DOHH2 (cell line): Measurements from ENCODE around the gene NPIPA3.

Experiments
- H3F3A ChIP-seq: fragments of 200-600 bp; sonication (generic), shearing (Covaris generic); 2 replicates; pipeline ENCODE4 v1.6.0; 2016; ENCODE audit warnings: antibody characterized with exemption, mild to moderate bottlenecking; ENCODE audit not compliant: control insufficient read depth, insufficient read depth
- H3K27ac ChIP-seq: fragments of 200-600 bp; sonication (generic); 2 replicates; pipeline ENCODE4 v1.5.1; 2014; ENCODE audit warnings: low read depth, mild to moderate bottlenecking, low read length, moderate library complexity
- H3K27me3 ChIP-seq: fragments of 200-600 bp; sonication (generic); 2 replicates; pipeline ENCODE4 v1.6.1; 2014; ENCODE audit warnings: mild to moderate bottlenecking, low read length, mixed read lengths; ENCODE audit not compliant: control insufficient read depth
- H3K36me3 ChIP-seq: fragments of 200-600 bp; sonication (generic); 2 replicates; pipeline ENCODE4 v1.6.1; 2014; ENCODE audit warnings: mild to moderate bottlenecking, low read length, moderate library complexity, mixed read lengths; ENCODE audit not compliant: control insufficient read depth
- H3K4me1 ChIP-seq: fragments of 200-600 bp; sonication (generic); 2 replicates; pipeline ENCODE4 v1.6.1; 2014; ENCODE audit warnings: mild to moderate bottlenecking, low read length, mixed read lengths; ENCODE audit not compliant: control insufficient read depth
- H3K4me2 ChIP-seq: fragments of 200-600 bp; sonication (generic); 2 replicates; pipeline ENCODE4 v1.6.0; 2014; ENCODE audit warnings: mild to moderate bottlenecking, low read length, moderate library complexity
- H3K4me3 ChIP-seq: fragments of 200-600 bp; sonication (generic); 2 replicates; pipeline ENCODE4 v1.5.1; 2014; ENCODE audit warnings: mild to moderate bottlenecking, low read length, mixed read lengths
- H3K79me2 ChIP-seq: fragments of 200-600 bp; sonication (generic); 2 replicates; pipeline ENCODE4 v1.6.1; 2014; ENCODE audit warnings: mild to moderate bottlenecking, low read length, mixed read lengths; ENCODE audit not compliant: control insufficient read depth
- H3K9me2 ChIP-seq: fragments of 200-600 bp; sonication (generic); replicated peaks from 2 replicates; pipeline ENCODE4 v1.6.1; 2014; ENCODE audit warnings: mild to moderate bottlenecking, low read length, mixed read lengths; ENCODE audit not compliant: control insufficient read depth
- H3K9me3 ChIP-seq: fragments of 200-600 bp; sonication (generic); 2 replicates; pipeline ENCODE4 v1.6.1; 2014; ENCODE audit warnings: antibody characterized with exemption, low read length, mixed read lengths; ENCODE audit not compliant: control insufficient read depth, insufficient read depth
- H4K20me1 ChIP-seq: fragments of 200-600 bp; sonication (generic); 2 replicates; pipeline ENCODE4 v1.6.0; 2014; ENCODE audit warnings: low read depth, mild to moderate bottlenecking, antibody characterized with exemption, low read length, moderate library complexity; ENCODE audit not compliant: control insufficient read depth, insufficient read depth
- EZH2phosphoT487 ChIP-seq: fragments of 200-600 bp; sonication (generic); IDR thresholded peaks from 2 replicates; pipeline ENCODE4 v1.6.1; 2017; ENCODE audit warnings: borderline replicate concordance, mild to moderate bottlenecking, antibody characterized with exemption, low read length, moderate library complexity, mixed read lengths
- TF ChIP-seq, protein P1 (sequence below): fragments of 200-600 bp; sonication (generic); IDR thresholded peaks from one replicate; pipeline ENCODE4 v1.5.1; 2014; ENCODE audit warnings: antibody characterized with exemption, mild to moderate bottlenecking, low read depth, low read length; ENCODE audit not compliant: poor library complexity, severe bottlenecking

Gene NPIPA3

DNA sequence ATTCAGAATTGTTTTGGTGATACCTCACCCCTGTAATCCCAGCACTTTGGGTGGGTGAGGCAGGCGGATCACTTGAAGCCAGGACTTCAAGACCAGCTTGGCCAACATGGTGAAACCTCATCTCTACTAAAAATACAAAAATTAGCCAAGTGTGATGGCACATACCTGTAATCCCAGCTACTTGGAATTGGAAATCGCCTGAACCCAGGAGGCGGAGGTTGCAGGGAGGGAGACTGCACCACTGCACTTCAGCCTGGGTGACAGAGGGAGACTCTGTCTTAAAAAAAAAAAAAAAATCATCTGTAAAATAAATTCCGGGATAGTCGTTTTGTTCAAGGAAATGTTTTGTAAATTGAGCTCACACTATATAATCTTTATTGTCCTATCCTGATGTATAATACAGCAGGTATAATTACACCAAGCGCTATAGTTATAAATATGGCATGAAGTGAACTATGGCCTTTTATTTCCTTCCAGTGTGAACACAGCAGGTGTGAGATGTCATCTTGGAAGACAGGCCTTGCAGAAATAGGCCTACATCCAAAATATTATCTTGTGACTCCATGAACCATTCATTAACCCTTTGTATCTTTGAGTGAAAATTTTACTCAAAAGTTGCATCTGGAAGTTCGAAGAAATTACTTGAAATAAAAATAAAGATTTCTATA, 34.5 kb upstream of the NPIPA3 start:
- Histone ChIP-seq H3K79me2 (no peaks in the 10 kb centered on the region), H4K20me1 (no peaks in the 10 kb centered on the region), H3K4me3 (no peak overlapping the region), H3K4me1 (peaks cover 33% of the 10 kb centered on the region), H3K4me2 (no peak overlapping the region), H3K9me3 (no peaks in the 10 kb centered on the region), H3F3A (peaks cover 32% of the 10 kb centered on the region), H3K9me2 (no peaks in the 10 kb centered on the region), H3K27me3 (no peaks in the 10 kb centered on the region), H3K36me3 (peaks cover 57% of the 10 kb centered on the region), H3K27ac (no peak overlapping the region)
- no peak for TF ChIP-seq EZH2phosphoT487
- TF ChIP-seq, protein P1, sequence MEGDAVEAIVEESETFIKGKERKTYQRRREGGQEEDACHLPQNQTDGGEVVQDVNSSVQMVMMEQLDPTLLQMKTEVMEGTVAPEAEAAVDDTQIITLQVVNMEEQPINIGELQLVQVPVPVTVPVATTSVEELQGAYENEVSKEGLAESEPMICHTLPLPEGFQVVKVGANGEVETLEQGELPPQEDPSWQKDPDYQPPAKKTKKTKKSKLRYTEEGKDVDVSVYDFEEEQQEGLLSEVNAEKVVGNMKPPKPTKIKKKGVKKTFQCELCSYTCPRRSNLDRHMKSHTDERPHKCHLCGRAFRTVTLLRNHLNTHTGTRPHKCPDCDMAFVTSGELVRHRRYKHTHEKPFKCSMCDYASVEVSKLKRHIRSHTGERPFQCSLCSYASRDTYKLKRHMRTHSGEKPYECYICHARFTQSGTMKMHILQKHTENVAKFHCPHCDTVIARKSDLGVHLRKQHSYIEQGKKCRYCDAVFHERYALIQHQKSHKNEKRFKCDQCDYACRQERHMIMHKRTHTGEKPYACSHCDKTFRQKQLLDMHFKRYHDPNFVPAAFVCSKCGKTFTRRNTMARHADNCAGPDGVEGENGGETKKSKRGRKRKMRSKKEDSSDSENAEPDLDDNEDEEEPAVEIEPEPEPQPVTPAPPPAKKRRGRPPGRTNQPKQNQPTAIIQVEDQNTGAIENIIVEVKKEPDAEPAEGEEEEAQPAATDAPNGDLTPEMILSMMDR = no peak

DNA sequence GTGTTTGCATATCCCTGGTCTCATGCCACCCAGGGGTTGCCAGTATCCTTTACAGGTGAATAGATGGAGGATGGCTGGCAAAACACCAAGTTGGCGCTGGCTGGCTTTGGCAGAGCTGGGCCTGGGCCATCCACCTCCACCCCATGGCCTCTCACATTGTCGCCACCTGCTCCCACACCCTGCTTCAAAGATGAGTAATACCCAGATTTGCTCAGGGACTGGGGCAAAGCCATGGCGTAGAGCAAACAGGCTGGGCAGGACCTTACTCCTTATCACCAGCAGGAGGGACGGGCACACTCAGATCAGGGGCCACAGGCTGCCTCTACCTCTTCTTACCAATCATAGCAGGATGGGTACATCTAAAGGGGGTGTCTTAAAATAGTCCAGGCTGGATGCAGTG, 33.4 kb upstream of the NPIPA3 start:
- H3K9me3 ChIP-seq = no peaks in the 10 kb centered on the region
- no peaks in the 10 kb centered on the region for H3K79me2 ChIP-seq
- no peak overlapping the region for H3K4me3 ChIP-seq
- H3K4me2 ChIP-seq = no peak overlapping the region
- no peaks in the 10 kb centered on the region for H4K20me1 ChIP-seq
- no peak overlapping the region for H3K27ac ChIP-seq
- TF ChIP-seq, protein P1 = no peak
- TF ChIP-seq EZH2phosphoT487 = no peak
- peaks cover 47% of the 10 kb centered on the region for H3K36me3 ChIP-seq
- peaks cover 32% of the 10 kb centered on the region for H3F3A ChIP-seq
- no peaks in the 10 kb centered on the region for H3K9me2 ChIP-seq
- H3K4me1 ChIP-seq = peaks cover 44% of the 10 kb centered on the region
- no peaks in the 10 kb centered on the region for H3K27me3 ChIP-seq

DNA sequence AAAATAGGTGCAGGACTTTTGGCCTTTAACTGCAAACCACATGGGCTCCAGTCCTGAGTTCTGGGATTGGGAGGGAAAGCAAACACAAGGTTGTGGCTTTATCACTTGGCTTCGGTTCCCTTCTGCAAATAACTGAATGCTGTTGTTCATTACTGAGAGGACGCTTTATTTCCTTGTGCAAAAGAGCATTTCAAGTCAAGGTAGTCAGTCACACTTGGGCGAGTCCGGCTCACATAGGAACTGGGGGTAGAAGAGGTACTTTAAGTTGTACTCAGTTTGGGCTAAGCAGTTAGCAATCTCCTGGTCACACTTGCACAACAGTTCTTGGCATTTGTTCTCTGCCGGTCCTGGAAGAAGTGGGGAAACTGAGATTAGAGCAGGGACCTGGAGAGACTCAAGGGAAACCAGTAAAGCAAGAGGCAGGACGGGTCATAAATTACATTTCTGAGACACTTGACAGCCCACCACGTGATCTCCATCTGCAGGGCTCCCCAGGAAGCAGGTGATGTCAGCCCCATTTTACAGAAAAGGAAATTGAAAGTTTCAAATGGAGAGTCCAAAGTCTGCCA, 30.7 kb upstream of the NPIPA3 start:
- H3K9me2 ChIP-seq = no peaks in the 10 kb centered on the region
- H3K4me2 ChIP-seq = peak overlapping the region; percentile 87
- no peaks in the 10 kb centered on the region for H3K27me3 ChIP-seq
- H3K27ac ChIP-seq = peak overlapping the region; percentile 91
- no peak for TF ChIP-seq EZH2phosphoT487
- TF ChIP-seq, protein P1 = no peak
- H4K20me1 ChIP-seq = no peaks in the 10 kb centered on the region
- no peaks in the 10 kb centered on the region for H3K79me2 ChIP-seq
- no peaks in the 10 kb centered on the region for H3K9me3 ChIP-seq
- peaks cover 32% of the 10 kb centered on the region for H3F3A ChIP-seq
- peaks cover 22% of the 10 kb centered on the region for H3K36me3 ChIP-seq
- peaks cover 51% of the 10 kb centered on the region for H3K4me1 ChIP-seq
- H3K4me3 ChIP-seq = peak overlapping the region; percentile 63
